GM23338 (cell line): Measurements from ENCODE around the gene GABBR1. TPM values are rescaled to one million over a fixed set of nuclear protein-coding genes. Genes with fewer than 3 reads are reported as not detected.

Experiments
- ATAC-seq: fragments of 200-7000 bp; cut with Tn5 transposase; 3 replicates; pipeline ENCODE4 v1.9.1; 2020
- DNase-seq: peaks from one replicate; pipeline ENCODE4 v3.0.0-alpha.2; 2015; ENCODE audit warnings: low spot score
- H2AFZ ChIP-seq: fragments of 200-600 bp; sonication (generic); 2 replicates; pipeline ENCODE4 v1.8.0; 2016; ENCODE audit warnings: antibody characterized with exemption, mild to moderate bottlenecking, moderate library complexity
- H3F3A ChIP-seq: fragments of 200-600 bp; sonication (generic); replicated peaks from 2 replicates; pipeline ENCODE4 v1.8.0; 2017; ENCODE audit warnings: antibody characterized with exemption, mixed run types, low read depth
- H3K27ac ChIP-seq: fragments of 200-600 bp; sonication (generic); 2 replicates; pipeline ENCODE4 v1.6.1; 2016; ENCODE audit warnings: low read depth
- H3K27me3 ChIP-seq: fragments of 200-600 bp; sonication (generic); 2 replicates; pipeline ENCODE4 v1.8.0; 2016; ENCODE audit warnings: mild to moderate bottlenecking, mixed run types, moderate library complexity; ENCODE audit not compliant: insufficient read depth
- H3K36me3 ChIP-seq: fragments of 200-600 bp; sonication (generic); 2 replicates; pipeline ENCODE4 v1.8.0; 2016; ENCODE audit warnings: mild to moderate bottlenecking; ENCODE audit not compliant: insufficient read depth
- H3K4me1 ChIP-seq: fragments of 200-600 bp; sonication (generic); 2 replicates; pipeline ENCODE4 v1.8.0; 2016; ENCODE audit warnings: mild to moderate bottlenecking, moderate library complexity; ENCODE audit not compliant: insufficient read depth
- H3K4me2 ChIP-seq: fragments of 200-600 bp; sonication (generic); 2 replicates; pipeline ENCODE4 v1.7.1; 2017; ENCODE audit warnings: mixed run types
- H3K4me3 ChIP-seq: fragments of 200-600 bp; sonication (generic); 2 replicates; pipeline ENCODE4 v1.6.1; 2016; ENCODE audit warnings: mixed run types
- H3K79me2 ChIP-seq: fragments of 200-600 bp; sonication (generic); replicated peaks from 2 replicates; pipeline ENCODE4 v1.8.0; 2017; ENCODE audit warnings: mild to moderate bottlenecking; ENCODE audit not compliant: insufficient read depth
- H3K9me2 ChIP-seq: fragments of 200-600 bp; sonication (generic); 2 replicates; pipeline ENCODE4 v1.8.0; 2017; ENCODE audit not compliant: insufficient read depth
- H4K20me1 ChIP-seq: fragments of 200-600 bp; sonication (generic); replicated peaks from 2 replicates; pipeline ENCODE4 v1.8.0; 2017; ENCODE audit warnings: mild to moderate bottlenecking; ENCODE audit not compliant: insufficient read depth
- H3K27ac Mint-ChIP-seq: 2 replicates; pipeline ENCODE4 v1.8.0; 2020; ENCODE audit warnings: inconsistent platforms, mild to moderate bottlenecking, moderate library complexity, mixed read lengths
- H3K27me3 Mint-ChIP-seq: 3 replicates; pipeline ENCODE4 v1.8.0; 2022; ENCODE audit warnings: low read depth, mild to moderate bottlenecking, moderate library complexity, mixed read lengths, inconsistent platforms; ENCODE audit not compliant: insufficient read depth, poor library complexity
- H3K36me3 Mint-ChIP-seq: 3 replicates; pipeline ENCODE4 v1.8.0; 2021; ENCODE audit warnings: low read depth, mild to moderate bottlenecking, inconsistent platforms, moderate library complexity, mixed read lengths
- H3K4me1 Mint-ChIP-seq: 3 replicates; pipeline ENCODE4 v1.8.0; 2020; ENCODE audit warnings: mild to moderate bottlenecking, inconsistent platforms, mixed read lengths
- H3K4me3 Mint-ChIP-seq: 3 replicates; pipeline ENCODE4 v1.8.0; 2021; ENCODE audit warnings: moderate library complexity, mild to moderate bottlenecking, inconsistent platforms, mixed read lengths
- H3K9me3 Mint-ChIP-seq: 3 replicates; pipeline ENCODE4 v1.8.0; 2020; ENCODE audit warnings: moderate library complexity, mild to moderate bottlenecking, inconsistent platforms, mixed read lengths
- CREB1 ChIP-seq: fragments of 250-450 bp; sonication (Bioruptor Pico); IDR thresholded peaks from 2 replicates; pipeline ENCODE4 v1.5.0; 2020; ENCODE audit warnings: low read depth, mild to moderate bottlenecking, moderate library complexity
- EZH2phosphoT487 ChIP-seq: fragments of 200-600 bp; sonication (generic); IDR thresholded peaks from one replicate; pipeline ENCODE4 v1.8.1; 2018; ENCODE audit warnings: antibody characterized with exemption; ENCODE audit not compliant: unreplicated experiment
- POLR2AphosphoS5 ChIP-seq: IDR thresholded peaks from 2 replicates; pipeline ENCODE4 v1.6.1; 2016; ENCODE audit warnings: antibody characterized with exemption, low read depth
- STAT1 ChIP-seq: IDR thresholded peaks from one replicate; pipeline ENCODE4 v1.6.1; 2016; ENCODE audit warnings: antibody characterized with exemption; ENCODE audit not compliant: unreplicated experiment
- ZNF114 ChIP-seq: fragments of 250-450 bp; sonication (Bioruptor Pico); IDR thresholded peaks from 2 replicates; pipeline ENCODE4 v1.5.0; 2020; ENCODE audit warnings: mild to moderate bottlenecking, moderate library complexity
- ZNF331 ChIP-seq: fragments of 250-450 bp; sonication (Bioruptor Pico); IDR thresholded peaks from 2 replicates; pipeline ENCODE4 v1.5.0; 2020; ENCODE audit warnings: low read depth, mild to moderate bottlenecking, moderate library complexity
- polyA plus RNA-seq: library from polyadenylated mRNA; unstranded; fragments of >200 nt; fragmentation: Nextera tagmentation; extraction: Ambion mirVana; gene quantifications from 2 replicates; pipeline ENCODE4 v1.2.1, GENCODE V29; 2016
- total RNA-seq: library from RNA; depleted of rRNA; stranded (reverse); fragments of >200 nt; shearing (Covaris generic); gene quantifications from 2 replicates; pipeline ENCODE4 v1.2.3, GENCODE V29; 2014
- TF ChIP-seq, protein P1 (sequence below), 2 experiments: fragments of 200-600 bp in 1 of 2; sonication (generic) in 1 of 2; conservative IDR thresholded peaks; 2 replicates each; pipeline versions ENCODE4 v1.5.1 to v1.6.1; 2016 to 2017; ENCODE audit warnings: antibody characterized with exemption in 2 of 2, low read depth in 2 of 2, mild to moderate bottlenecking in 2 of 2, moderate library complexity in 1 of 2

Gene GABBR1
- total and polyA plus RNA-seq, 2 experiments from 2014 or later: 42.8 to 78.9 TPM

DNA sequence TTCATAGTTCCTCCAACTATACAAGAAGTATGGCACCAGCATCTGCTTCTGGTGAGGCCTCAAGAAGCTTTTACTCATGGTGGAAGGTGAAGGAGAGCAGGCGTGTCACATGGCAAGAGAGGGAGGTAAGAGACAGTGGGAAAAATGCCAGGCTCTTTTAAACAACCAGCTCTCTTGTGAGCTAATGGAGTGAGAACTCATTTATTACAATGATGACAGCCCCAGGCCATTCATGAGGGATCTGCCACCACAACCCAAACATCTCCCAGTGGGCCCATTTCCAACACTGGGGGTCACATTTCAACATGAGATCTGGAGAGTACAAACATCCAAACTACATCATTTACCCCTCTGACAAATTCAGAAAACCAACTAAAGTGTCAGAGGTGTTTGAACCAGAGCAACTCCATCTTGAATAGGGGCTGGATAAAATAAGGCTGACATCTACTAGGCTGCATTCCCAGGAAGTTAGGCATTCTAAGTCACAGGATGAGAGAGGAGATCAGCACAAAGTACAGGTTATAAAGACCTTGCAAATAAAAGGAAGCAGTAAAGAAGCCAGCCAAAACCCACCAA lies 71.3 kb downstream of the GABBR1 start:
- Mint-ChIP-seq H3K27ac (no peak overlapping the region), H3K36me3 (no peaks in the 10 kb centered on the region), H3K4me1 (peaks cover 33% of the 10 kb centered on the region), H3K4me3 (no peak overlapping the region), H3K27me3 (peaks cover 11% of the 10 kb centered on the region), H3K9me3 (peaks cover 3% of the 10 kb centered on the region; the same call in 1 of the 3 replicates)
- Histone ChIP-seq H3K27me3 (peaks cover 6% of the 10 kb centered on the region), H3K4me1 (peaks cover 26% of the 10 kb centered on the region), H3K9me2 (0 out of 2 replicates have a peak, but pooled peaks cover 4% of the 10 kb centered on the region), H3K27ac (no peak overlapping the region), H3K4me2 (no peak overlapping the region), H3K4me3 (no peak overlapping the region), H3K79me2 (no peaks in the 10 kb centered on the region), H3K36me3 (no peaks in the 10 kb centered on the region), H3F3A (no peaks in the 10 kb centered on the region; the same call in 1 of the 2 replicates), H2AFZ (no peak overlapping the region), H4K20me1 (no peaks in the 10 kb centered on the region)
- ATAC-seq (no peak), DNase-seq (no peak)
- TF ChIP-seq, protein P1, sequence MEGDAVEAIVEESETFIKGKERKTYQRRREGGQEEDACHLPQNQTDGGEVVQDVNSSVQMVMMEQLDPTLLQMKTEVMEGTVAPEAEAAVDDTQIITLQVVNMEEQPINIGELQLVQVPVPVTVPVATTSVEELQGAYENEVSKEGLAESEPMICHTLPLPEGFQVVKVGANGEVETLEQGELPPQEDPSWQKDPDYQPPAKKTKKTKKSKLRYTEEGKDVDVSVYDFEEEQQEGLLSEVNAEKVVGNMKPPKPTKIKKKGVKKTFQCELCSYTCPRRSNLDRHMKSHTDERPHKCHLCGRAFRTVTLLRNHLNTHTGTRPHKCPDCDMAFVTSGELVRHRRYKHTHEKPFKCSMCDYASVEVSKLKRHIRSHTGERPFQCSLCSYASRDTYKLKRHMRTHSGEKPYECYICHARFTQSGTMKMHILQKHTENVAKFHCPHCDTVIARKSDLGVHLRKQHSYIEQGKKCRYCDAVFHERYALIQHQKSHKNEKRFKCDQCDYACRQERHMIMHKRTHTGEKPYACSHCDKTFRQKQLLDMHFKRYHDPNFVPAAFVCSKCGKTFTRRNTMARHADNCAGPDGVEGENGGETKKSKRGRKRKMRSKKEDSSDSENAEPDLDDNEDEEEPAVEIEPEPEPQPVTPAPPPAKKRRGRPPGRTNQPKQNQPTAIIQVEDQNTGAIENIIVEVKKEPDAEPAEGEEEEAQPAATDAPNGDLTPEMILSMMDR (conservative IDR thresholded peaks at IDR 0.05; ENCODE audit: low read depth in 2 of 2): no peak
- no peak for TF ChIP-seq STAT1
- no peak for TF ChIP-seq CREB1 (CRISPR knock-in tag)
- no peak for TF ChIP-seq EZH2phosphoT487
- TF ChIP-seq POLR2AphosphoS5: no peak
- TF ChIP-seq ZNF114 (CRISPR knock-in tag): no peak

DNA sequence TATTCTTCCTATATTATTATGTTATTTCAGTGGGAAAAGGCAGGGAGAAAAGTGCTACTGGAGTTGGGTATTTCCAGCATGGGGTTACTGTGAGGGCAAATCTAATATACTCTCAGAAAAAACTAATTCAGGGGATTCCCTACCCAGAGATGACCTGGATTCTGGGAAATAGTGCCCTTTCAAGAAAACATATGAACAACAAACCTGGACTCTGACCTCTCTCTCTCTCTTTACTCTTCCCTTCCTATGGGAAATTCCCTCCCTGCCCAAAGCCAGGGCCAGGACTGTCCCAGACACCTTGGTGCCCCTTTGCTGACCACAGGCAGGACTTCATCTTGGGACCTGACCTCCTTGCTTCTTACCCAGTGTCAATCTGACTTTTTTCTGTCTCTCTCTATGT lies 71.9 kb downstream of the GABBR1 start:
- 0 out of 2 replicates have a peak, but pooled peaks cover 4% of the 10 kb centered on the region for H3K9me2 ChIP-seq
- peaks cover 12% of the 10 kb centered on the region for H3K27me3 ChIP-seq
- H3K4me3 ChIP-seq: no peak overlapping the region
- H3K4me1 ChIP-seq: peaks cover 28% of the 10 kb centered on the region
- no peaks in the 10 kb centered on the region for H4K20me1 ChIP-seq
- DNase-seq (no peak), ATAC-seq (no peak)
- H3K4me3 Mint-ChIP-seq: no peak overlapping the region
- no peaks in the 10 kb centered on the region for H3K79me2 ChIP-seq
- H3K4me2 ChIP-seq: no peak overlapping the region
- peaks cover 15% of the 10 kb centered on the region for H3K27me3 Mint-ChIP-seq
- H2AFZ ChIP-seq: no peak overlapping the region
- TF ChIP-seq STAT1 (no peak), ZNF331 (CRISPR knock-in tag) (no peak), CREB1 (CRISPR knock-in tag) (no peak), ZNF114 (CRISPR knock-in tag) (no peak), POLR2AphosphoS5 (no peak)
- TF ChIP-seq, protein P1 (conservative IDR thresholded peaks at IDR 0.05; ENCODE audit: low read depth in 2 of 2): no peak
- no peaks in the 10 kb centered on the region for H3K36me3 Mint-ChIP-seq
- H3F3A ChIP-seq: no peaks in the 10 kb centered on the region; the same call in 1 of the 2 replicates
- no peak overlapping the region for H3K27ac ChIP-seq
- H3K27ac Mint-ChIP-seq: no peak overlapping the region
- H3K9me3 Mint-ChIP-seq: peaks cover 4% of the 10 kb centered on the region; the same call in 2 of the 3 replicates
- H3K36me3 ChIP-seq: no peaks in the 10 kb centered on the region
- peaks cover 33% of the 10 kb centered on the region for H3K4me1 Mint-ChIP-seq
